Fibroblast of skin of abdomen (primary cell): ENCODE measurements around the gene CDK19.

Experiments used
- DNase-seq: peaks from one replicate; pipeline ENCODE4 v3.0.0-alpha.2; 2013

CDK19 gene

DNA sequence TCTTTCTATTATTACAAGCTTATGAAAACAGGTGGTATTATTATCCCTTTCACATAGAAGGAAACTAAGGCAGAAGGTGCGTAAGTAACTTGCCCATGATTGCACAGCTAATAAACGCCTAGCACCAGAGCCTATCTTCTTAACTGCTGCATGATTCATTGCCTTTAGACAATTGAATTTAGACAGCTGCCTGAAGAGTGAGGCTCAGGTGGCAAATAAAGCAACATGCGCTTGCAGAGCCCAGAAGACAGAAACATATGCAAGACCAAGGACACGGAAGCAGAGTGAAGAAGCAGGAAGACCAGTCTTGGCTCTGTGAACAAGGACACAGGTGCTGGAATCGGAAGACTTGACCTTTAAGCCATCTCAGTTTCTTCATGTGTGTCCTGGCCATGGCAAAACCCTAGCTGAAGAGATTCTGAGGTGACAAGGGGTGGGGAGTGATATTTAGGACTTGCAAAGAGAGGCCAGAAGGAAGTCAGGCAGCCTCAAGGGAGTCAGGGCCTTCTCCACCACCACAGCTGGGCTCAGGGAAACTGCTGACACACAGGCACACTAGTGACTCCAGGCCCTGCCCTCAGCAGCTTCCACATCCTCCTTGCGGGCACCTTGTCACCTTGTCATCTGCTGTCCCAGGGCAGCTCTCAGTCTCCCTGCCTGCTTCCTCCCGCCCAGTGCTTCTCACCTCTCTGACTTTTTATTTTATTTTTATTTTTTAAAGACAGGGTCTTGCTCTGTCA lies 247.1 kb downstream of the CDK19 start:
- no peak for DNase-seq

DNA sequence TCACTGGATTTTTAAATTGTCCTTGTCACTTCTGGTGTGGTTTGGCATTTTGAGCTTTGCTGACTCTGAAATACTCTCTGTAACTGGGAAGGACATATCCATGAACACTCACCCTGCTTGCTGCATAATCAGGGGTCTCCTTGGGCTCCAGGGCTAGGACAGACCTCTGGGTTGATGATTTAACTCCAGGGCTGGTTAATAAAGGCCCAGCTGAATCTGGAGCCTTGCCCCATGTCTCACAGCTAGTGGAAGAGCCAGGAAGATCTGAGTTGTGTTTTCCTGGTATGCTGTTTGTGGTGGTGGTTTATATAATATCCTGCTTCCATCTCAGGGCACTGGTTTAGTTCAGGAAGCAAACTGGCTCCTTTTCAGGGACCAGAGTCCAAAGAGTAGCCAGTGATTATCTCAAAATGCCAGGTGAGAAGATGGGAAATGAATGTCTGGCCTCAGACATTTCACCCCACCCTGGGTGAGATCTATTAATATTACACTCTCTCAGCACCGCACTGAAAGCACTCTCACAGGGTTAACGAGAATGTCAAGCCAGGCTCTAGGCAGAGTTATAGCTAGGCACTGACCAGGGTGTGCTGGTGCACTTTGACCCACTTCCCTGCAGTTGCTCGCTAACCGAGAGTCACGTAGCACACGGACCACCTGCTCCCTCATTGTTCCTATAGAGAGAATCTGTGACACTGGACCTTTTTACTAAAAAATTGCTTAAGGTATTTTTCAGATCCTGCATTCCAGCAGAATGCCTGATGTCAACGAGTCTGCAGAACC lies 248.7 kb downstream of the CDK19 start:
- no peak for DNase-seq

DNA sequence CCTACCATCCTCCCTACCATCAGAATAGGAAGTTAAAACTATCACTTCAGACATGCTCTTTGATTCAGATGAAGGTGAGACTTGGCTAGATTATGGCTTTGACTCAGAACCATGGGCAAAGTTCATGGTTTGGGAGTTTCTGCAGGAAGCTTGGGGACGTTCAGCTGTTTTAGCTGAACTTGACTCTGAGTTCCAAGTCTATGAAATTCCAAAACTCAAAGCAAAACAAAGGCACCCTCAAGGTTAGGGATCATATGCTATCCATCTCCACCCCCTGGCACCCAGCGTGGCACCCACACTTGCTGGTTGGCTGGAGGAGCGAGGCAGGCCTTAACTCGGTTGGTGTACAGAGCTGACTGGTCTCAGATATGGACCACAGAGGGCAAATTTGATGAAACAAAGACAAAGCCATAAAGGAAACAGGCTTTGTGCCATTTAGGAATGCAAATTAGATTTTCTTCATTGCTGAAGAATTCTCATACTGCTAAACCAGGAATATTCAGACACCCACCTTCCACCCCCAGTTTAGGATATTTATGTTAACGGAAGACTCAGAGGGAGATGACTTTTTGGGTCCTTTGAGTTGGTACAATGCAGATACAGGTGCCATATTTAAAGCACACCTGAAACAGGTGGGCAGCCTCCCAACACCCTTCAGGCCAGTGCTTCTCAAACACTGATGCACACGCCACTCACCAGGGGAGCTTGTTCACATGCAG lies 250.4 kb downstream of the CDK19 start:
- DNase-seq = no peak

DNA sequence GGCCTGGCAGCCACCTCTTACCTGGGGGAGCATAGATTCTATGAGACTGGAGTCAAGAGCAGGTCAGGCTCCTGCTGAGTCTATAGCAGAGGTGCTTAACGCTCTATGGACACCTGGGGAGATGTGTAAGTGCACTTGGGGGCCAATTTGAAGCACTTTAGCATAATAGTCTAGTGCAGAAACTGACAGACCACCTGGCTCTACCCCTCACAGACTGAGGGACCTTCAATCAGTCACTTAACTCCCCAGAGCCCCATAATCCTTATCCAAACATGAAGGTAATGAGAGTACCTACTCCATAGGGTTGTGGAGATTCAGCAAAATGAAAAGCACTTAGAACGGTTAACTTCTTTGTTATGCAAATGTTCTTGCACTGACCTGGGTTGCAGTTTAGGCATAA lies 251.6 kb downstream of the CDK19 start:
- no peak for DNase-seq

- no peak for DNase-seq
Observed at GRCh38 chr6:110562316-110562915, 252.9 kb downstream of the CDK19 start.

GRCh38 chr6:110561696-110562095 lies 253.6 kb downstream of the CDK19 start:
- no peak for DNase-seq

DNA sequence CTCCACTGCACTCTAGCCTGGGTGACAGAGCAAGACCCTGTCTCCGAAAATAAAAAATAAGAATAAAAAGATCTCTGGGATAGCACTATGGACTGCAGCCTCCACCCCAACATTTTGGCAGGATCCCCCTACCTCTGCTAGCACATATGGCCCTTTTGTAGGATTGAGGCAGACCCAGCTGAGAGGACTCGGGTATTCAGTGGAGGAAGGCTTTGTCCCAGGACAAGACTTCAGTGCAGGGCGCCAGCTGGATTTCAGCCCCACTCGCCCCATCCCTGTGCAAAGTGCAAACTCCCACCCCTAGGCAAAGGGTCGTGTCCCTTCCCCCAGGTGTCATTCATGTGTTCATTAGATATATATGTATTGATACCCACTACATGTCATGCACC lies 254.3 kb downstream of the CDK19 start:
- DNase-seq = no peak

DNA sequence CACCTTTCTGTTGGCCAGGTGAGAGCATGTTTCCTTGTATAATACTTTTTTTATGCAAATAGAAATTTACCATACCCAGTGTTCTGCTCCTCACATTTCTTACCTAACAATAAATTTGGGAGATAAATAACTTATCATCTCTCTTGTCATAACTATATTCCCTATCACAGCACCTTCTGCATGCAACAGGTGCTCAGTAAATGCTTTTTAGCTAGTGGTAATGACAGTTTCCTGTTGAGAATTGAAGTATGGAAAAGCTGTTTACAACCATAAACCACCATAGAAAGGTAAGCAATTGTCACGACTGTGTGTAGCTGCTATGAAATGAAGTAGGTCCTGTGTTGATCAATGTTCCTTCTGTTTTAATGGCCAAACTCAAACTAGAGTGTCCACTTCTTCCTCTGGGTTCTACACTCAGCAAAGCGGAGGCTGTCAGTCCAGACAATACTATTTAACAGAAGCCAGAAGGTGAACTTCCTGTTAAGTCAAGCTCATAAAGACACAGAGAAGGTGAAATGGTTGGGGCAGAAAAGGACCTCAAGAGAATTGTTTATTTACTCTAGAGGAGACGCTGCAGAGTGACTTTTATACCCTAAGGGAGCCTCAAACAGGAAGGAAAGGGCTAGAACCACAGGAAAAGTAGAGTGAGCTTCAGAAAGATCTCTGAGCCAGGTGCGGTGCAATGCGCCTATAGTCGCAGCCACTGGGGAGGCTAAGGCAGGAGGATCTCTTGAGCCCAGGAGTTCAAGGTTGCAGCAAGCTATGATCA lies 254.8 kb downstream of the CDK19 start:
- no peak for DNase-seq
